Left colon (tissue), 2 donors: Measurements from ENCODE around the gene ALDH3B2. TPM values are rescaled to one million over a fixed set of nuclear protein-coding genes. Genes with fewer than 3 reads are reported as not detected.

ENCODE experiments used
- total RNA-seq, 2 donors: library from RNA; stranded (reverse); fragmentation: NEBNext Ultra II Directional; extraction: Animal tissue kit (Norgen Biotek cat#: 25700); gene quantifications; one replicate each; pipeline ENCODE4 v1.2.1, GENCODE V29; 2021
- donor health status: DM: no; HTN: no; CAD: no.
- donor health status: DM: yes; HTN: yes; CAD: no.

Gene ALDH3B2
- total RNA-seq, 2 donors from 2014 or later, result 0.73 TPM; not detected in 1

Other genes starting within 250 kb of the ALDH3B2 start
- 10 to 100 TPM; 45.3 to 47.4 TPM for gene RPS6KB2, start 246.1 kb downstream of the ALDH3B2 start, total RNA-seq
- gene PTPRCAP, start 236.9 kb downstream of the ALDH3B2 start, total RNA-seq, result 10 to 100 TPM in 1 of 2 donors, 1 to 10 TPM in 1; 7.1 to 11.2 TPM
- 100 to 1,000 TPM; 195 to 230 TPM for gene CORO1B, start 231.1 kb downstream of the ALDH3B2 start, total RNA-seq
- gene GPR152, start 221.9 kb downstream of the ALDH3B2 start, total RNA-seq, result not detected
- gene CABP4, start 219.3 kb downstream of the ALDH3B2 start, total RNA-seq, result 1 to 10 TPM; 1.1 to 2.0 TPM
- 10 to 100 TPM; 63.6 to 68.0 TPM for gene TMEM134, start 205.4 kb downstream of the ALDH3B2 start, total RNA-seq
- gene AIP, start 191.6 kb downstream of the ALDH3B2 start, total RNA-seq, result 10 to 100 TPM; 31.4 to 49.6 TPM
- 100 to 1,000 TPM in 1 of 2 donors, 10 to 100 TPM in 1; 82.0 to 108 TPM for gene PITPNM1, start 169.3 kb downstream of the ALDH3B2 start, total RNA-seq
- 10 to 100 TPM; 79.5 to 86.2 TPM for gene CDK2AP2, start 166.5 kb downstream of the ALDH3B2 start, total RNA-seq
- gene CABP2, start 151.2 kb downstream of the ALDH3B2 start, total RNA-seq, result not detected
- gene GSTP1, start 90.8 kb downstream of the ALDH3B2 start, total RNA-seq, result 100 to 1,000 TPM; 323 to 390 TPM
- gene NDUFV1, start 67.7 kb downstream of the ALDH3B2 start, total RNA-seq, result 100 to 1,000 TPM; 292 to 377 TPM
- gene NUDT8, start 44.7 kb downstream of the ALDH3B2 start, total RNA-seq, result 10 to 100 TPM; 28.8 to 49.8 TPM
- gene TBX10, start 34.9 kb downstream of the ALDH3B2 start, total RNA-seq, result 10 to 100 TPM; 12.9 to 27.1 TPM
- 10 to 100 TPM; 13.1 to 17.7 TPM for gene ACY3, start 23.9 kb downstream of the ALDH3B2 start, total RNA-seq